DMS79 (cell line): ENCODE results near the gene CCNJL.
A peak's percentile ranks its signal among the peaks of the same experiment; 100 is the strongest.

ENCODE experiments used
- DNase-seq: peaks from one replicate; lab custom pipeline; 2025; lab: John Stamatoyannopoulos, UW

The CCNJL gene

DNA sequence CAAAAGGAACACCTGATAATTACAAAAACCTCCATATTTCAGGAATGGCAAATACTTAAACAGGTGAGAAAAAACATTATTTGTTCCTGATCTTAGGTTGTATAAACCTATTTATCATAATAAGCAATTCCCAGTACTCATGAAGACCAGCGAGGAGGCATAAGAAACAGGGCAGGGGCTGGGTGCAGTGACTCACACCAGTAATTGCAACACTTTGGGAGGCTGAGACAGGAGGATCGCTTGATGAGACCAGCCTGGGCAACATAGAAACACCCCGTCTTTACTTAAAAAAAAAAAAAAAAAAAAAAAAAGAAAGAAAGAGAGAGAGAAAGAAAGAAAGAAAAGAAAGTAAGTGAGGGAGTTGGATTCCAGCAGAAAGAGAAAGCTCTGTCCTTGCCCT, 21.6 kb downstream of the CCNJL start:
- DNase-seq: no peak

DNA sequence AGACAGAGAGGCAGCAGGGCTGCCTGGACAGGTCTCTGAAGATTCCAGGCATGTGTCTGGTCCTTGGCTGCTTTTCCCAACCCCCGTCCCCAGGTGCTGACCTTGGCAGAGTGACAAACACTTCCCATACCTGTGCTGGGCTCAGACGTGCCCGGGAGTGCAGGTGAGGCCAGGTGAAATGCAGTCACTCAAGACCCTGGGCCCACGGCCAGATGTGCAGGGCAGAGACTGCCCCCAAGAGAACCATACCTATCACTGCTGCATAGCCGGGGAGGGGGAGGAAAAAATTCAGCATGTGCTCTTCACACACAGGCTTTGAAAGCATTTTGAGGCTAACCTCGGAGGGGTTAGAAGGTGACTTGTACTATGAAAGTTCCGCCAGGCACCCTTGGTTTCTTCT, 22.6 kb downstream of the CCNJL start:
- DNase-seq: peak; percentile 42

GRCh38 chr5:160289356-160289651, 23.1 kb downstream of the CCNJL start:
- DNase-seq: no peak

DNA sequence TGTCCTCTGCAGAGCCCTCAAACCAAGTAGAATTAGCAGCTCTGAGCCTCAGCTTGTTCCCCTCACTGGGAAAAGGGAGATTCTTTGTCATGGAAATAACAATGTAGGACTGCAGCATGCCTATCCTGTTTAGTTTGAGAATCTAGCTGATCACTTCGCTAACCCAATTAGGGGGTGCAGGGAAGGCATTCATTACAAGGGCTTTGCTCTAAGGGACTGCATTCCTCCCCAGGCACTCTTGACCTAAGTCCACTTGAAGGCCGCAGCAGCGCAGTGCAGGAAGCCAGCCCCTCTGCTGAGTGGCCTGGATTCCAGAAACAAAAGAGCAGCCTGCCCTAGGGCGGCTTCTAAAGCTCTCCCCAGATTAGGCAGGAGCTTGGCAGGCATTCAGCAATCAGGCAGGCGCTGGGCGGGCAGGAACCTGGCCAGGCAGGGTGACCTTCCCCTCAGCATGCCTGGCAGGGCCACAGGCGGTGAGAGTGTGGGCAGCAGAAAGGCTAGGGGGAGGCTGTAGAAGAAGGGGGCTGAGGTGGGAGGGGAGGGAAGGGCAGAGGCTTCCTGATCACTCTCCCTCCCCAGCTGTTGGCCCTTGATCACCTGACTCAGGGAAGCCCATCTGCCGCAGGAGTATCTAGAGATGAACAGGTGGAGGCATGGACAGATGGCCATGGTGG, 24.8 kb downstream of the CCNJL start:
- DNase-seq: peak; percentile 32

DNA sequence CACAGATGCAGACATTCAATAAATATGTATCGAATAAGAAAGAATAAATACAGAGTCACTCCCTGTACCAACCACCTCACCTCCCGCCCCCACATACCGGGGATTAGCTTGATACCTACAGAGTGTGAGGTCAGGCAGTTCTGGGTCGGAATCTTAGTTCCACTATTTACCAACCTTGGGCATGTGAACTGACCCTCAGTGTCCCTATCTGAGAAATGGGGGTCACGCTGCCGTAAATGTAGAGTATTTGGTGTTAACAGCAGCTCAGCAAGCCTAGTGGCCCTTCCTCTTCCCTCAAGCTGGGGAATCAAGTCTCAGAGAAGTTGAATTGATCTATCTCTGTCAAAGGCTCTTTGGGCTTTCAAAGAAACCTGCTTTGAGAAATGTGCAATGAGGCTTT, 25.4 kb downstream of the CCNJL start:
- no peak for DNase-seq

GRCh38 chr5:160285316-160285715, 27.0 kb downstream of the CCNJL start:
- DNase-seq: no peak

DNA sequence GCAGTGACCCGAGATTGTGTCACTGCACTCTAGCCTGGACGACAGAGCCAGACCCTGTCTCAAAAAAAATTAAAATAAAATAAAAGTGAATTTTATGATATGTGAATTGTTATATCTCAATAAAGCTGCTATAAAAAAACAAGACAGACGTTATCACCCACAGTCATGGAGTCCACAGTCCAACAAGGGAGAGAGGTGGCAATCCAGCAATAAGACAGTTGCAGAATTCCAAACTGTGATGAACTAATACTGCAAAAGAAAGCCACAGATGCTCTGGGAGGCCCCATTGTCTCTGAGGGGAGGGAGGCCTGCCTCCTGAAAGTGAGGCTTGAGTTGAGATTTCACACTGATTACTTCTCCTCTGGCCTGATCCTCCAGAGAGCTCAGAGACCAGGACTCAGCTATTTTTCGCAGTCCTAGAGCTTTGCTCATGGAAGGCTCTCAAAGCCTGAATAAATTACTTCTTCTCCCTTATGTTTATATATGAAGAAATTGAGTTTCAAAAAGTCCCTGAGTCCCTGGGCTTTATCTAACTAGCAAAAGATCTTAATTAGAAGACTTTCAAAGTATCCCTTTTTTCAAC, 28.0 kb downstream of the CCNJL start:
- no peak for DNase-seq

GRCh38 chr5:160281275-160281674, 31.1 kb downstream of the CCNJL start:
- DNase-seq: no peak

GRCh38 chr5:160280384-160281095, 31.8 kb downstream of the CCNJL start:
- DNase-seq: no peak

DNA sequence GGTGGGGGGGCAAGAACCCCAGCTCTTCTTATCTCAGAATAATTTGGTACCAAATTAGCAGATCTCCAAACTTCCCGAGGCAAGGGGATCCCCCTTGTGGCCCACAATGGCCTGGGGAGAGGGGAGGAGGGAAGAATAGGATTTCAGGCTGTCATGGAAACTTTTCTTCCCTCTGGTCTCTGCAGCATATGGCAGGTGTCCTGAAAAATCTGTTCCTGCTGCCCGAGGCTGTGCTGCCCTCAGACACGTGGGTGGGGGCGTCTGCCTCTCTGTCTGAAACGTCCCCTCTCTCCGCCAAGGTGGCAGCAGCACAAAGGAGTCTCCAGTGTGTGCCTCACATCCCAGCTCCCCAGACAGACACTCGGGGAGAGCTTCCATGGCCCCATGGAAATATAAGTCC, 34.0 kb downstream of the CCNJL start:
- DNase-seq: no peak

GRCh38 chr5:160274483-160274931, 37.9 kb downstream of the CCNJL start:
- no peak for DNase-seq

DNA sequence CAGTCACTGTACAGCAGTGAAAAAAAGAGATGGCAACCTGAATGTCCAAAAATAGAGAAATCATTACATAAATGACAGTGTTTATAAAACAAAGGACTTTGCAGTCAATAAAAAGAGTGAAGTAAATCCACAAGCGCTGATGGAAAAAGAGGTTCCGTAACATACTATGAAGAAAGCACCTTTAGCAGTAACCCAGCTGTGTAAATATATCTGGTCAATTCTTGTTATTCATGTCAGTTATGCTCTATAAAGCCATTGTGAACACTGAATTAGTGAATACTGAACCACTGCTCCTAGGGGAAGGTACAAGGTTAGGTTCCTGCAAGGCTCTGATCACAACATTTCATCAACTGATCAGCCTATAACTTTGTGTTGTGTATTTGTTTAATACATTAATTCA, 39.5 kb downstream of the CCNJL start:
- DNase-seq: no peak

- DNase-seq: no peak
These were observed 40.1 kb downstream of the CCNJL start for GRCh38 chr5:160272264-160272663.

- DNase-seq: no peak
These were observed 40.5 kb downstream of the CCNJL start for GRCh38 chr5:160271836-160272235.

GRCh38 chr5:160271396-160271795, 41.0 kb downstream of the CCNJL start:
- DNase-seq: no peak

DNA sequence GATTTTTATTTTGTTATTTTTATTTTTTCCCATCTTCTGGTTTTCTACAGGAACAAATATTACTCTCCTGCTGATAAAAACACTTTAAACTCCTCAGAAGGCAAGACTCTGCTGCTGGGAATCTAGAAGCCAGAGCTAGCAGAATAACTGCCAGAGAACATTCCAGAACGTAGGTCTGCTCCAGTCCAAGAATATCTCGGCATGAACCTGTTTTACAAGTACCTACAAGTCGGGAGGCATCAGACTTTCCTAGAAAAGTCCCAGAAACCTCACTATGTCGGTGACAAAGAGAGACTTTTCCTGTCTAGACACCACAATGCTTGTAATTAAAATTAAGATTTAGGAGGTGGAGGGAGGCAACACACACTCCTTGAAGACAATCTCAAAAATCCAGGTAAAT, 41.7 kb downstream of the CCNJL start:
- no peak for DNase-seq

GRCh38 chr5:160269017-160269416, 43.3 kb downstream of the CCNJL start:
- no peak for DNase-seq

DNA sequence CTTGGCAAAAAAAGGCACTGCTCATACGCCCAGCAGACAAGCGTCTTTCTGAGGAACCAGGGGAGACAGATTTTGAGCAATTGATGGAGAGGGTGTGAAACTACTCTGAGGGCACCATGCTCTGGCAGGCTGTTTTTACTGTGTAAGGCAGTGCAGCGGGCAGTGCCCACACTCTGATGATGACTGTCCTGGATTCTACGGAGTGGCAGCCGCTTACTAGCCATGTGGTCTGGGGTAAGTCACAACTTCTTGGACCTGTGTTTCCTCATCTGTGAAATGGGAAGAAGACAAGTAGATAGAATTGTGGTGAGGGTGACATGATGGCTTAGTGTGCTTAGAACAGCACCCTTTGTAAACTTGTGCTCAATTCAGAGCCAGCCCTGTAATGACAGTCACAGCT, 44.2 kb downstream of the CCNJL start:
- no peak for DNase-seq

DNA sequence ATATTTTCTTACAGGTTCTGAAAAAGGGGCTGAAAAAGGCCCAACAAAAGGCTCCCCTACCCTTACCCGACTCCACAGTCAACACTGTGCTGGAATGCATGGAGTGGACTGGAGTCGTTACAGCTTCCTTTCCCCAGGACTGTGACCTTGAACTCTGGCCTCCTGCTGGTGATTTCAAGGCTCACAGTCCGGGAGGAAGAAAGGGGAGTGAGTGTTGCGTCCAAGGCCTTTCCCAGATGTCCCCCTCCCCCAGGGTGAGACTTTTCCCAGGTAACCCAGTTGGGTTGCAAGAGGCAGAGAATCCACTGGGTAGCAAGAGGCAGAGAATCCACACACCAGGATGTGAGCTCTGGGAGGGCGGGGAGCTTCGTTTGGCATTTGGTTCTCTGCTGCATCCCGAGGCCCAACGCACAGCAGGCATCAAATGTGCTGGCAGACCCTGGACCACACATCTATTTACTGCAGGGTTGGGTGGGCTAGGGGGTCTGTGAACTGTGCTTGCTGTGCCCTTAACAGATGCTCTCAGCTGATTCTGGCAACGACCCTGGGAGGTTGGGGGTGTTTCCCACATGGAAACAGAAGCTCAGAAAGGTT, 45.5 kb downstream of the CCNJL start:
- no peak for DNase-seq

DNA sequence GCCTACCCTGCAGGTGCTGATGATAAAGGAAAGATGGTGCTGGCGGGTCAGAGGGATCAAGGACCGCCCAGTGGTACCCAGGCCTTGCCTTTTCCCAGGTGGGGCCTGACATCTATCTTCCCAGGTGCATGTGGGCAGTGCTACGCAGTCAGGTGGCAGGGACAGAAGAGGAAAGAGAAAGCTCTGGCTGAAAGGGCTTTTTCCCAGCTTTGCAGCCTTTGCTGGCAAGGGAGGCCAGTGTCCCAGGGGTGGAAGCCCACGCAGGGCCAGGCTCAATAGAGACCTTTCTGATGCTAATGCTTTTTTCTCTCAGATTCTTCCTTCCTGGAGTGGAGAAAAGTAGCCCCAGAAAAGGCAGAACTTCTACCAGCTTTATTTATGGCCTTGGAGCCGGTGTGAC, 46.3 kb downstream of the CCNJL start:
- no peak for DNase-seq

DNA sequence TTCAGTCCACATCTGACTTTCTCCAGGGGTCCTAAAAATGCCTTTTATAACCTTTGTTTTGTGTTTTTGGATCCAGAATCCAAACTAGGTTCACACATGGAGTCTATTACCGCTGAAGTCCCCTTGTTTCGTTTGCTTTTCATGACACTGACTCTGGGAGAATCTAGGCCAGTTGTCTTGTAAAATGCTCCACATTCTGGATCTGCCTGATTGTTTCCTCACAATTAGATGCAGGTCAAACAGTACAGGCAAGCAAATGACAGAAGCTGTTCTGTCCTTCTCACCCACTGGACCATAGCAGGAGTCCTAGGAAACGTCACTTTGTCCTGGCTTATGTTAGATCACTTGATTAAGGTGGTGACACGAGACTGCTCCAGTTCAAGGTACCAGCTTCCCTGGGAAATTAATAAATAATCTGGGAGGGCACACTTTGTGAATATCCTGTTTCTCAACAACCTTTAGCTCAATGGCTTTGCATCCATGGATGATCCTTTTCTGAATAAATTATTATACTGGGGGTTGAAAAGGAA, 49.0 kb downstream of the CCNJL start:
- DNase-seq: no peak

DNA sequence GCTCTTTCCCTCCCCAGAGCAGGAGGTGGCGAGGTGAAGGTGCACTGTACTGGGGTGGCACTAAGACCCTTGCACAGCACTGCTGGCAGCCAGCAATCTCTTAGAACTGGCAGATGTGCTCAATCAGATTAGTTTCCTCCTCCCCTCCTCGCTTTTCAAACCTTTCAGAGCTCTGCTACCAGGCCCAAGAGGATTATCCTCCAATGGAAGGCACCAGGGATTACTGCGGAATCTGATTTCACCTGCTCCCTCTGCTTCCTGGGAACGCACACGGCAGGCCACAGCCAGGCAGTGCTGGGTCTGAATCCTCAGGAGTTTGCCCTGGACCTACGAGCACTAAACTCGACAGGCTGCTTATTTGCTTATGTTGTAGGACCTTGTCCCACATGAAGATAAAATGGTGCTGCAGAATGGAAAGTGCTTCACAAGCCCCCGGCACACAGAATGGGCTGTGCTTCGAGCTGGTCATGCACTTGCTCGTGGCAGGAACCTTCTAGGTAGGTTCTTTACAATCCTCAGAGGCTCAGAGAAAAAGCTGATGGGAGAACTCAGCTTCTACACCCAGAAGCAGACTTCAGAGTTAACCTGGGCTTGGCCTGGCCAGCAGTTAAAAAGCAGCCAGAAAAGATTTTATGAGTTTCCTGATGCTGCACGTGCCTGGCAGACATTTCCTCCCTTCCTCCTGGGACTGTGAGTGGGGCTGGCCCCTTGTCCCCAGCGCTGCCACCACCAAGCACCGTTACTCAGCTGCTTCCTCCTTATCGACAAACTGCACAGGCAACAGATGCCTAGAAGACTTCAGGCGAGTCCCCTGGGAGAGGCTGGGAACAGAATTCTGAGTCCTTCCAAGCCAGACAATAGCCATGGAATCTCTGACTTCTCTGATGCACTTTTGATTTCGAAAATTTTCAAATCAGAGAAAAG, 50.0 kb downstream of the CCNJL start:
- no peak for DNase-seq
